Tongue (tissue), 2 donors: ENCODE results near the gene ALB. TPM values are rescaled to one million over a fixed set of nuclear protein-coding genes. Genes with fewer than 3 reads are reported as not detected.

Experiments used
- DNase-seq: peaks from one replicate; pipeline ENCODE4 v3.0.0-alpha.2; 2015
- total RNA-seq: library from RNA; depleted of rRNA; stranded (reverse); fragments of >200 nt; gene quantifications from one replicate; pipeline ENCODE4 v1.2.3, GENCODE V29; 2014

Gene ALB
- total RNA-seq, 1 donor from 2014 or later, result not detected

DNA sequence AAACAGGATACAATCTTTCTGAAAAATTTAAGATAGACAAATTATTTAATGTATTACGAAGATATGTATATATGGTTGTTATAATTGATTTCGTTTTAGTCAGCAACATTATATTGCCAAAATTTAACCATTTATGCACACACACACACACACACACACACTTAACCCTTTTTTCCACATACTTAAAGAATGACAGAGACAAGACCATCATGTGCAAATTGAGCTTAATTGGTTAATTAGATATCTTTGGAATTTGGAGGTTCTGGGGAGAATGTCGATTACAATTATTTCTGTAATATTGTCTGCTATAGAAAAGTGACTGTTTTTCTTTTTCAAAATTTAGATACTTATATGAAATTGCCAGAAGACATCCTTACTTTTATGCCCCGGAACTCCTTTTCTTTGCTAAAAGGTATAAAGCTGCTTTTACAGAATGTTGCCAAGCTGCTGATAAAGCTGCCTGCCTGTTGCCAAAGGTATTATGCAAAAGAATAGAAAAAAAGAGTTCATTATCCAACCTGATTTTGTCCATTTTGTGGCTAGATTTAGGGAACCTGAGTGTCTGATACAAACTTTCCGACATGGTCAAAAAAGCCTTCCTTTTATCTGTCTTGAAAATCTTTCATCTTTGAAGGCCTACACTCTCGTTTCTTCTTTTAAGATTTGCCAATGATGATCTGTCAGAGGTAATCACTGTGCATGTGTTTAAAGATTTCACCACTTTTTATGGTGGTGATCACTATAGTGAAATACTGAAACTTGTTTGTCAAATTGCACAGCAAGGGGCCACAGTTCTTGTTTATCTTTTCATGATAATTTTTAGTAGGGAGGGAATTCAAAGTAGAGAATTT is 5.2 kb downstream of the ALB start:
- no peak for DNase-seq

DNA sequence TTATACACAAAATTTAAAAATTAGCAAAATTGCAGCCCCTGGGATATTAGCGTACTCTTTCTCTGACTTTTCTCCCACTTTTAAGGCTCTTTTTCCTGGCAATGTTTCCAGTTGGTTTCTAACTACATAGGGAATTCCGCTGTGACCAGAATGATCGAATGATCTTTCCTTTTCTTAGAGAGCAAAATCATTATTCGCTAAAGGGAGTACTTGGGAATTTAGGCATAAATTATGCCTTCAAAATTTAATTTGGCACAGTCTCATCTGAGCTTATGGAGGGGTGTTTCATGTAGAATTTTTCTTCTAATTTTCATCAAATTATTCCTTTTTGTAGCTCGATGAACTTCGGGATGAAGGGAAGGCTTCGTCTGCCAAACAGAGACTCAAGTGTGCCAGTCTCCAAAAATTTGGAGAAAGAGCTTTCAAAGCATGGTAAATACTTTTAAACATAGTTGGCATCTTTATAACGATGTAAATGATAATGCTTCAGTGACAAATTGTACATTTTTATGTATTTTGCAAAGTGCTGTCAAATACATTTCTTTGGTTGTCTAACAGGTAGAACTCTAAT is 6.0 kb downstream of the ALB start:
- no peak for DNase-seq

DNA sequence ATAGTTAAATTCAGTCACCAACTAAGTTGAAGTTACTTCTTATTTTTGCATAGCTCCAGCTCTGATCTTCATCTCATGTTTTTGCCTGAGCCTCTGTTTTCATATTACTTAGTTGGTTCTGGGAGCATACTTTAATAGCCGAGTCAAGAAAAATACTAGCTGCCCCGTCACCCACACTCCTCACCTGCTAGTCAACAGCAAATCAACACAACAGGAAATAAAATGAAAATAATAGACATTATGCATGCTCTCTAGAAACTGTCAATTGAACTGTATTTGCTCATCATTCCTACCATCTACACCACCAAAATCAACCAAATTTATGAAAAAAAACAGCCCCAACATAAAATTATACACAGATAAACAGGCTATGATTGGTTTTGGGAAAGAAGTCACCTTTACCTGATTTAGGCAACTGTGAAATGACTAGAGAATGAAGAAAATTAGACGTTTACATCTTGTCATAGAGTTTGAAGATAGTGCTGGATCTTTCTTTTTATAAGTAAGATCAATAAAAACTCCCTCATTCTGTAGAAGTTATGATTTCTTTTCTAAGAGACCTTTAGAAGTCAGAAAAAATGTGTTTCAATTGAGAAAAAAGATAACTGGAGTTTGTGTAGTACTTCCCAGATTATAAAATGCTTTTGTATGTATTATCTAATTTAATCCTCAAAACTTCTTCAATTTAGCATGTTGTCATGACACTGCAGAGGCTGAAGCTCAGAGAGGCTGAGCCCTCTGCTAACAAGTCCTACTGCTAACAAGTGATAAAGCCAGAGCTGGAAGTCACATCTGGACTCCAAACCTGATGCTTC is 7.0 kb downstream of the ALB start:
- no peak for DNase-seq

DNA sequence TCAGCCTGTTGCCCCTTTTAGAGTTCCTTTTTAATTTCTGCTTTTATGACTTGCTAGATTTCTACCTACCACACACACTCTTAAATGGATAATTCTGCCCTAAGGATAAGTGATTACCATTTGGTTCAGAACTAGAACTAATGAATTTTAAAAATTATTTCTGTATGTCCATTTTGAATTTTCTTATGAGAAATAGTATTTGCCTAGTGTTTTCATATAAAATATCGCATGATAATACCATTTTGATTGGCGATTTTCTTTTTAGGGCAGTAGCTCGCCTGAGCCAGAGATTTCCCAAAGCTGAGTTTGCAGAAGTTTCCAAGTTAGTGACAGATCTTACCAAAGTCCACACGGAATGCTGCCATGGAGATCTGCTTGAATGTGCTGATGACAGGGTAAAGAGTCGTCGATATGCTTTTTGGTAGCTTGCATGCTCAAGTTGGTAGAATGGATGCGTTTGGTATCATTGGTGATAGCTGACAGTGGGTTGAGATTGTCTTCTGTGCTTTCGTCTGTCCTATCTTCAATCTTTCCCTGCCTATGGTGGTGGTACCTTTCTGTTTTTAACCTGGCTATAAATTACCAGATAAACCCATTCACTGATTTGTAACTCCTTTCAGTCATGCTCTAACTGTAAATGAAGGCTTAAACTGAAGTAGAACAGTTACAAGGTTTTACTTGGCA is 7.8 kb downstream of the ALB start:
- no peak for DNase-seq

DNA sequence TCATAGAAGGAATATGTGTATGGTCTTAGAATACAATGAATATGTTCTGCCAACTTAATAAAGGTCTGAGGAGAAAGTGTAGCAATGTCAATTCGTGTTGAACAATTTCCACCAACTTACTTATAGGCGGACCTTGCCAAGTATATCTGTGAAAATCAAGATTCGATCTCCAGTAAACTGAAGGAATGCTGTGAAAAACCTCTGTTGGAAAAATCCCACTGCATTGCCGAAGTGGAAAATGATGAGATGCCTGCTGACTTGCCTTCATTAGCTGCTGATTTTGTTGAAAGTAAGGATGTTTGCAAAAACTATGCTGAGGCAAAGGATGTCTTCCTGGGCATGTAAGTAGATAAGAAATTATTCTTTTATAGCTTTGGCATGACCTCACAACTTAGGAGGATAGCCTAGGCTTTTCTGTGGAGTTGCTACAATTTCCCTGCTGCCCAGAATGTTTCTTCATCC is 9.2 kb downstream of the ALB start:
- DNase-seq, result no peak

DNA sequence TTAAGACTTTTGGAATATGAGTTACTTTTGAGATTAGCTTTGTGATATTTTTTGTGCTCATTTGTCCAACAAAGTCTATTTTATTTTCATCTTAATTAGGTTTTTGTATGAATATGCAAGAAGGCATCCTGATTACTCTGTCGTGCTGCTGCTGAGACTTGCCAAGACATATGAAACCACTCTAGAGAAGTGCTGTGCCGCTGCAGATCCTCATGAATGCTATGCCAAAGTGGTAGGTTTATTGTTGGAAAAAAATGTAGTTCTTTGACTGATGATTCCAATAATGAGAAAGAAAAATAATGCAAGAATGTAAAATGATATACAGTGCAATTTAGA is 10.8 kb downstream of the ALB start:
- DNase-seq, result peak; percentile 3

DNA sequence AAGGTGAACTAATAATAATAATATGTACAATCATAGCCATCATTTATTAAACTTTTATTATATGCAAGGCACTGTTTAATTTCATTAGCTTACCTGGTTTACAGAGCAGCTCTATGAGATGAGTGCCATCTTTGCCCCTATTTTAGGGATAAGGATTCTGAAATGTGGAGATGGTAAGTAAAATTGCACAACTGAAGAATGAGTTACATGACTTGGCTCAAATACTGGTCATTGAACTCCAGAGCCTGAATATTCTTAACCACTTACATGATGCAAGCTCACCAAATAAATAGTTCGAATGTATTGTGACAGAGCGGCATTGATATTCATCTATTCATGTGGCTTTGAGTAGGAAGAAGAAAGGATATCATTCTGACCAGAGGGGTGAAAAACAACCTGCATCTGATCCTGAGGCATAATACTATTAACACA is 11.7 kb downstream of the ALB start:
- no peak for DNase-seq

DNA sequence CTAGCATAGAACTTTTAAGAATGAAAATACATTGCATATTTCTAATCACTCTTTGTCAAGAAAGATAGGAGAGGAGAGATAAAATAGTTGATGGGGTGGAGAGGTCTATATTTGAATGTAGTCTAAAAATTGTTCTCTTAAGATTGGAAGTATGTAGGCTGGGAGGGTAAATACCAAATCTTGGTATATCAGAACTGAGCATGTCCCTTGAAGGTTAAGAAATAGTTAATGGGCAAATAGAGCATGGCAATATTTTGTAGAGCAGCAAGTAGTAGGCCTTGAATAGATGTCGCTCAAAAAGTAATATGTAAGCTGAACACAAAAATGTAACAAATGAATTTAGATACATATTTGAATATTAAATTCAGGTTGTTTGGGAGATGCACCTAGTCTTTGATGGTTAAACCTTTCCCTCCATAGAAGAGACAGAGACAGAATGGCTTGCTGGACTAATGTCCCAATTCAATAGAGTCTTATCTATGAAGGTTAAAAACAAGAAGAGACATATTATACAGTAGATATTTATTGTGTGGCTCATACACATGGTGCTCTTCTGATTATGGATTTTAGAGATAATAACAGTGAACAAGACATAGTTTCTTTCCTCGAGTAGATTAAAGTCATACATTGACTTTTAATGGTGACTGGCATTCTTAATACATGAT is 12.5 kb downstream of the ALB start:
- no peak for DNase-seq

DNA sequence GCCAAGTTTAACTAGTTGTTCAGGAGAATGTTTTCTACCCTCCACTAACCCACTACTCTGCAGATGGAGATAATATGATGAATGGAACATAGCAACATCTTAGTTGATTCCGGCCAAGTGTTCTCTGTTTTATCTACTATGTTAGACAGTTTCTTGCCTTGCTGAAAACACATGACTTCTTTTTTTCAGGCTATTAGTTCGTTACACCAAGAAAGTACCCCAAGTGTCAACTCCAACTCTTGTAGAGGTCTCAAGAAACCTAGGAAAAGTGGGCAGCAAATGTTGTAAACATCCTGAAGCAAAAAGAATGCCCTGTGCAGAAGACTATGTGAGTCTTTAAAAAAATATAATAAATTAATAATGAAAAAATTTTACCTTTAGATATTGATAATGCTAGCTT is 13.3 kb downstream of the ALB start:
- no peak for DNase-seq

DNA sequence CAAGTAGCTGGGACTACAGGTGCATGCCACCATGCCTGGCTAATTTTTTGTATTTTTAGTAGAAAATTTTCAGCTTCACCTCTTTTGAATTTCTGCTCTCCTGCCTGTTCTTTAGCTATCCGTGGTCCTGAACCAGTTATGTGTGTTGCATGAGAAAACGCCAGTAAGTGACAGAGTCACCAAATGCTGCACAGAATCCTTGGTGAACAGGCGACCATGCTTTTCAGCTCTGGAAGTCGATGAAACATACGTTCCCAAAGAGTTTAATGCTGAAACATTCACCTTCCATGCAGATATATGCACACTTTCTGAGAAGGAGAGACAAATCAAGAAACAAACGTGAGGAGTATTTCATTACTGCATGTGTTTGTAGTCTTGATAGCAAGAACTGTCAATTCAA is 13.9 kb downstream of the ALB start:
- peak; percentile 12 for DNase-seq

DNA sequence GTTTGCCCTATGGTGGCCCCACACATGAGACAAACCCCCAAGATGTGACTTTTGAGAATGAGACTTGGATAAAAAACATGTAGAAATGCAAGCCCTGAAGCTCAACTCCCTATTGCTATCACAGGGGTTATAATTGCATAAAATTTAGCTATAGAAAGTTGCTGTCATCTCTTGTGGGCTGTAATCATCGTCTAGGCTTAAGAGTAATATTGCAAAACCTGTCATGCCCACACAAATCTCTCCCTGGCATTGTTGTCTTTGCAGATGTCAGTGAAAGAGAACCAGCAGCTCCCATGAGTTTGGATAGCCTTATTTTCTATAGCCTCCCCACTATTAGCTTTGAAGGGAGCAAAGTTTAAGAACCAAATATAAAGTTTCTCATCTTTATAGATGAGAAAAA is 14.6 kb downstream of the ALB start:
- DNase-seq, result no peak

DNA sequence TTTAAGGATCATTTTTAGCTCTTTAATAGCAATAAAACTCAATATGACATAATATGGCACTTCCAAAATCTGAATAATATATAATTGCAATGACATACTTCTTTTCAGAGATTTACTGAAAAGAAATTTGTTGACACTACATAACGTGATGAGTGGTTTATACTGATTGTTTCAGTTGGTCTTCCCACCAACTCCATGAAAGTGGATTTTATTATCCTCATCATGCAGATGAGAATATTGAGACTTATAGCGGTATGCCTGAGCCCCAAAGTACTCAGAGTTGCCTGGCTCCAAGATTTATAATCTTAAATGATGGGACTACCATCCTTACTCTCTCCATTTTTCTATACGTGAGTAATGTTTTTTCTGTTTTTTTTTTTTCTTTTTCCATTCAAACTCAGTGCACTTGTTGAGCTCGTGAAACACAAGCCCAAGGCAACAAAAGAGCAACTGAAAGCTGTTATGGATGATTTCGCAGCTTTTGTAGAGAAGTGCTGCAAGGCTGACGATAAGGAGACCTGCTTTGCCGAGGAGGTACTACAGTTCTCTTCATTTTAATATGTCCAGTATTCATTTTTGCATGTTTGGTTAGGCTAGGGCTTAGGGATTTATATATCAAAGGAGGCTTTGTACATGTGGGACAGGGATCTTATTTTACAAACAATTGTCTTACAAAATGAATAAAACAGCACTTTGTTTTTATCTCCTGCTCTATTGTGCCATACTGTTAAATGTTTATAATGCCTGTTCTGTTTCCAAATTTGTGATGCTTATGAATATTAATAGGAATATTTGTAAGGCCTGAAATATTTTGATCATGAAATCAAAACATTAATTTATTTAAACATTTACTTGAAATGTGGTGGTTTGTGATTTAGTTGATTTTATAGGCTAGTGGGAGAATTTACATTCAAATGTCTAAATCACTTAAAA is 15.3 kb downstream of the ALB start:
- no peak for DNase-seq

DNA sequence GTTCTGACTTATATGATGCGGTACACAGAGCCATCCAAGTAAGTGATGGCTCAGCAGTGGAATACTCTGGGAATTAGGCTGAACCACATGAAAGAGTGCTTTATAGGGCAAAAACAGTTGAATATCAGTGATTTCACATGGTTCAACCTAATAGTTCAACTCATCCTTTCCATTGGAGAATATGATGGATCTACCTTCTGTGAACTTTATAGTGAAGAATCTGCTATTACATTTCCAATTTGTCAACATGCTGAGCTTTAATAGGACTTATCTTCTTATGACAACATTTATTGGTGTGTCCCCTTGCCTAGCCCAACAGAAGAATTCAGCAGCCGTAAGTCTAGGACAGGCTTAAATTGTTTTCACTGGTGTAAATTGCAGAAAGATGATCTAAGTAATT is 16.5 kb downstream of the ALB start:
- no peak for DNase-seq

DNA sequence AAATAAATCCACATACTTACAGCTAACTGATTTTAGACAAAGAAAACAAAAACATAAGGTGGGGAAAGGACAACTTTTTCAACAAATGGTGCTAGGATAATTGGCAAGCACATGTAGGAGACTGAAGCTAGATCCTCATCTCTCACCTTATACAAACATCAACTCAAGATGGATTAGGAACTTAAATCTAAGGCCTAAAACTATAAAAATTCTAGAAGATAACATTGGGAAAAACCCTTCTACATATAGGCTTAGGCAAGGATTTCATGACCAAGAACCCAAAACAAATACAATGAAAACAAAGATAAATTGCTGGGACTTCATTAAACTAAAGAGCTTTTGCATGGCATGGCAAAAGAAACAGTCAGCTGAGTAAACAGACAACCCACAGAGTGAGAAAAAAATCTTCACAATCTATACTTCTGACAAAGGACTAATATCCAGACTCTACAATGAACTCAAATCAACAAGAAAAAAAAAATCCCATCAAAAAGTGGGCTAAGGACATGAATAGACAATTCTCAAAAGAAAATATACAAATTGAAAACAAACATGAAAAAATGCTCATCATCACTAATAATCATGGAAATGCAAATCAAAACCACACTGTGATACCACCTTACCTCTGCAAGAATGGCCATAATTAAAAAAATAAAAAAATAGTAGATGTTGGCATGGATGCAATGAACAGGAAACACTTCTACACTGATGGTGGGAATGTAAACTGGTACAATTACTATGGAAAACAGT is 17.8 kb downstream of the ALB start:
- no peak for DNase-seq

DNA sequence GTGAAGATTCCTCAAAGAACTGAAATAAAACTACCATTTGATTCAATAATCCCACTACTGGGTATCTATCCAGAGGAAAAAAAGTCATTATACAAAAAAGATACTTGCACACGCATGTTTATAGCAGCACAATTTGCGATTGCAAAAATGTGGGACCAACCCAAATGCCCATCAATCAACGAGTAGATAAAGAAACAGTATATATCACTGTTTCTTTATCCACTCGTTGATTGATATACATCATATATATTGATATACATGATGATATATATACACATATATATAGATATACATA is 18.3 kb downstream of the ALB start:
- no peak for DNase-seq

DNA sequence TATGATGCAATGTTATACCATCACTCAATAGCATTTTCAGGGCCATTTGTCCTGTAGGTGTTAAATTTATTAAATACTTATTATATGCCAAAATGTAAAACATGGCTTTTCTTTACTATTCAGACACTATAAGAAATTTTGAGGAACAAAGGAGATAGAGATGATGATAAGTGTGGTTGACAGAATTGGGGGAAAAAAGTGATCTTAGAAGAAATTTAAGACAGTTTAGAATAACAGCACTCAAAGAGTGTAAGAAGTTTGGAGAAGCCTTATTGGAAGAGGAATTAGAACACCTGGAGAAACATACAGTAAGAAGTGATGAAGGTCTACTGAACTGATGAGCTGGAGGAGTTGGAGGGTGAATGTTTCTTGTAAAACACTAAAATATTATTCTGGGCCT is 19.1 kb downstream of the ALB start:
- DNase-seq, result no peak

DNA sequence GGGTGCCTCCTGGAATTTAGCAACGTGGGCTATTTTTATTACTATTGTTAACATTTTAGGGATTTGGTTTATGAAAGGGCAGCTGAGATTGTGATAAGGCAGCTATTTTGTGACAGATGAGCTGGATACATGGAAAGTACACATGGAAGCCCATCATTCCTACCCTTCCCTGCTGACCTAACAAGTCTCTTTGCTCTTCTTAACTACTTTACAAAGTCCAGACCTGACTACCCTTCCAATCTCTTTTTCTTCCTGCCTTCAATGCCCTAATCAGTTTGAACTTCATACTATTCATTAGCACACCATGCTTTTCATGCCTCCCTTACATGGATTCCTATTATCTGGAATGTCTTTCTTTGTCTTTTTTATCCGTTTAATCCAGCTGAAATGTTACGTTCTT is 22.6 kb downstream of the ALB start:
- no peak for DNase-seq

DNA sequence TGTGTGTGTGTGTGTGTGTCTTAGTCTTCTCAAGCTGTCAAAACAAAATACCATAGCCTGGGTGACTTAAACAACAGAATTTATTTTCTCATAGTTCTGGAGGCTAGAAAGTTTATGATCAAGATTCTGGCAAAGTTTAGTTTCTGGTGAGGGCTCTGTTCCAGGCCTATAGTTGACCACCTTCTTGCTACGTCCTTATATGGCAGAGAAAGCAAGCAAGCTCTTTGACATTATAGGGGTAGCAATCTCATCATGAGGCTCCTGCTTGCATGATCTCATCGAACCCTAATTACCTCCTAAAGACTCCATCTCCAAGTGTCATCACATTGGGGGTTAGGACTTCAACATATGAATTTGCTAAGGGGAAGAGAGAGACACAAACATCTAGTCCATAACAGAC is 25.0 kb downstream of the ALB start:
- no peak for DNase-seq

DNA sequence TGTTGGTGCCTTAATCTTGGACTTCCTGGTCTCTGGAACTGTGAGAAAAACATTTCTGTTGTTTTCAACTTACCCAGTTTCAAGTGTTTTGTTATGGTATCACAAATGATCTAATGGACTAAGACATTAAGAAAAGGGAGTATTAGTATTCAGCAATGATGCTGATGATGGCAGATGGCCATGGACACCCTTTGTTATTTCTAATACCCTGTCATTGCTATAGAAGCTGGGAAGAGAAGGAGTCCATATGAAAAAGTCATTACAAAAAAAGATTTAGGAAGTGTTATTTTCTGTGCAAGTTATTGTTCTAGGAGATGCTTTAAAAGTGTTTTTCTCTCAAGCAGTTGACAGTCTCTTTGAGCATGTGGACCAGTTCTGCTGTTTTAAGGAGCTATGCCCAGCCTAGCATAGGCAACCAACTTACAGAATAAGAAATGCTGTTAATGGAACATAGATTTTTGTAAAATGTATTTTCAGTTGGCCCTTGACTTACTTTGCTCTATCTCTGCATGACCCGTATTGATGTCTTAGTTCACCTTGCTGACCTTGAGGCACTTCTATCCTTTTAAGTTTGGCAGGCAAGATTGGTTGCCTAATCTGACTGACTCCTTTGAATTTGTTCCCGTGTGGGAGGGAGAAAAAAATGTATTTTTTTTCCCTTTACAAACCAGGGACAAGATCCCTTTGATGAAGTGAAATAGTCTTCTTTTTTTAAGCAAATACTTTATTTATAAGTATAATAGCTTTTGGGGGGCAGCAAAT is 25.9 kb downstream of the ALB start:
- no peak for DNase-seq

DNA sequence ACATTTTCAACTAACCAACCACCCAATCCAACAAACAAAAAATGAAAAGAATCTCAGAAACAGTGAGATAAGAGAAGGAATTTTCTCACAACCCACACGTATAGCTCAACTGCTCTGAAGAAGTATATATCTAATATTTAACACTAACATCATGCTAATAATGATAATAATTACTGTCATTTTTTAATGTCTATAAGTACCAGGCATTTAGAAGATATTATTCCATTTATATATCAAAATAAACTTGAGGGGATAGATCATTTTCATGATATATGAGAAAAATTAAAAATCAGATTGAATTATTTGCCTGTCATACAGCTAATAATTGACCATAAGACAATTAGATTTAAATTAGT is 27.7 kb downstream of the ALB start:
- DNase-seq, result no peak
